ENCODE measurements around the gene TCF4.

DNA sequence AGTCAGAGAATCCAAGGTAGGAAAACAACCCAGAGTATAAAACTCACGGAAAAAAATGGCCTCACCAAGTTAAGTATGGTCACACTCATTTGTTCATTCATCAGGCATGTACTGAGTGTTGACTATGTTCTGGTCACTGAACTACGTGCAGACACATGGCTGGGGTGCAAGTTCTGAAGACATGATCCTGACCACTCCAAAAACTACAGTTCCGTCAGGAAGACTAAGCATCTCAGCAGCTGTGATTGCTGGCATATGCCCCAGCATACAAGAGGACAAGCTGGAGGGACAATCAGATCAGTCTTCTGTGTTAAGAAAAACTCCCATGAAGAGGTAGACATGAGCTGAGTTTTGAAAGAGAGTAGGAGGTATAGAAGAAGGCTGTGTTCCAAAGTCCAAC is 72.8 kb downstream of the TCF4 start:
- no peak for TF ChIP-seq SNAI2 (CRISPR knock-in tag; IDR thresholded peaks at IDR 0.05)
- TF ChIP-seq, protein P1, sequence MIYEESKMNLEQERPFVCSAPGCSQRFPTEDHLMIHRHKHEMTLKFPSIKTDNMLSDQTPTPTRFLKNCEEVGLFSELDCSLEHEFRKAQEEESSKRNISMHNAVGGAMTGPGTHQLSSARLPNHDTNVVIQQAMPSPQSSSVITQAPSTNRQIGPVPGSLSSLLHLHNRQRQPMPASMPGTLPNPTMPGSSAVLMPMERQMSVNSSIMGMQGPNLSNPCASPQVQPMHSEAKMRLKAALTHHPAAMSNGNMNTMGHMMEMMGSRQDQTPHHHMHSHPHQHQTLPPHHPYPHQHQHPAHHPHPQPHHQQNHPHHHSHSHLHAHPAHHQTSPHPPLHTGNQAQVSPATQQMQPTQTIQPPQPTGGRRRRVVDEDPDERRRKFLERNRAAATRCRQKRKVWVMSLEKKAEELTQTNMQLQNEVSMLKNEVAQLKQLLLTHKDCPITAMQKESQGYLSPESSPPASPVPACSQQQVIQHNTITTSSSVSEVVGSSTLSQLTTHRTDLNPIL (CRISPR knock-in tag; IDR thresholded peaks at IDR 0.05; ENCODE audit: low read depth), result no peak
- no peak for TF ChIP-seq ZFP30 (CRISPR knock-in tag; IDR thresholded peaks at IDR 0.05)

Measured in SK-N-SH treated with all-trans-retinoic acid at 6 μM for 48 hours (cell line).